Head of caudate nucleus (tissue), 42 donors: ENCODE data around the gene PC.
"Not testable (repeated sequence)": the region's sequence is repeated elsewhere in the genome, so short reads cannot be mapped to it uniquely, and the experiment has no call there.

Source experiments
- DNase-seq, 42 donors: peaks; one replicate each; pipeline versions ENCODE4 v3.0.0 to v3.0.0-alpha.2; 2020 to 2021; ENCODE audit warnings: mixed read lengths in 7 of 42
- intact Hi-C: fragments of 100-400 bp; cut with DNase I; formaldehyde crosslinking; loops from one replicate; pipeline ENCODE4 v1.15.0; 2022

PC gene

DNA sequence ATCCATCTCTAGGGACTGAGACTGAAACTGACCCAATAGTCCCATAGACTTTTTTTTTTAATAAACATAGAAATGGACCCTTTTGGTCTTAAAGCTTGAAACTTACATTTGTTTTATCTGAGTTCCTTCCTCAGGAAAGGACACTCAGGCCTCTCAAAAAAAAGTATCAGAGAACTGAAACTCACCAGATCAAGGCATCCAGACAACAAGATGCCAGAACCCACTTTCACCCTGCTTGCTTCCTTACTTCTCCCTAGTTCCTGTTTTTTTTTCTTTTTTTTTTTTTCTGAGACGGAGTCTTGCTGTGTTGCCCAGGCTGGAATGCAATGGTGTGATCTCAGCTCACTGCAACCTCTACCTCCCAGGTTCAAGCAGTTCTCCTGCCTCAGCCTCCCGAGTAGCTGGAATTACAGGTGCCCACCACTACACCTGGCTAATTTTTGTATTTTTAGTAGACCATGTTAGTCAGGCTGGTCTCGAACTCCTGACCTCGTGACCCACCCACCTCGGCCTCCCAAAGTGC lies 3.6 kb upstream of the PC start:
- intact Hi-C loops, DNase-seq: not testable (repeated sequence)

GRCh38 chr11:66958956-66959274 lies 732 bp upstream of the PC start:
- DNase-seq: peak in 1 of 42 donors; percentile 23
- intact Hi-C loops: loop anchor here (1.0 to 5.0 kb wide), 2 partner anchors 76 to 102 kb away; partner anchors contain the start of gene LRFN4

GRCh38 chr11:66957971-66958231 lies 282 bp downstream of the PC start:
- intact Hi-C loops: loop anchor here (1.0 to 5.0 kb wide), 2 partner anchors 75 to 101 kb away; partner anchors contain the start of gene LRFN4
- DNase-seq: peak in 2 of 42 donors; percentile 32 to 44

- peak; percentile 28 to 91 (median 69) for DNase-seq
- intact Hi-C loops: loop anchor here (5.0 kb wide), 1 partner anchor 99 kb away; the partner anchor contains the start of gene LRFN4
Measured at GRCh38 chr11:66956689-66957290, 1.4 kb downstream of the PC start.

DNA sequence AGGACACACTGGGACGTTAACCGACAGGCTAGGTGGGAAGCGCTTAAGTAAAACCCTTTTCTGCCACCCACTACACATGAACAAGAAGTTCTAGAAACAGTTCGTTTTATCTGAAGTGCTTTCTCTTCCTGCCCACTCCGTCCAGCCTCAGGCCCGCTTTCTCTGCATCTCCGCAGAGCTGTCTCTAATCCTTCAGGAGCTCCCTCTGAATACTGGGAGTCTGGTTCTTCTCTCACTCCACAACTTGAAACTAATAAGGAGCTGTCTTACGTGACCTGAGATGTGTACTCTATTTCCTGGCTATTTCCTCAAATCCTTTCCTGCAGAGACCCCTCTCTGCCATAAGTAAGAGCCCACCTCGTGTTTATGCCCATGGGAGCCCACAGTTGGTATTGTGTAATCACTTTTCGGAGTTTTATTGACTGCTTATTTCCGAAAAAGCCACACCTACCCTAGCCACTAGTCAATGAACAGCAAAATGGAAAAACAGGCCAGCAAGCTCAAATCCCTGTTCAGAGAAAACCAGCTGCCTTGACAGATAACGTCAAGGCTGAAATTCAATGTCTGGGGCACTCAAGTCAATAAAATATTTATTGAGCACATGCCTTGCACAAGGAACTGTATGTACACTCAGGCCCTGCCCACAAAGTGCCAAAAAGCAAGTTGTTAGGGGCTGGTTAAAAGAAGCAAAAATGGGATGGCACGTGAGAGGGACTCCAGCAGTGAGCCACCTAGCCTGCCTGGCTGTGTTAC lies 4.9 kb downstream of the PC start:
- DNase-seq: no peak
- intact Hi-C loops: no loop called here

DNA sequence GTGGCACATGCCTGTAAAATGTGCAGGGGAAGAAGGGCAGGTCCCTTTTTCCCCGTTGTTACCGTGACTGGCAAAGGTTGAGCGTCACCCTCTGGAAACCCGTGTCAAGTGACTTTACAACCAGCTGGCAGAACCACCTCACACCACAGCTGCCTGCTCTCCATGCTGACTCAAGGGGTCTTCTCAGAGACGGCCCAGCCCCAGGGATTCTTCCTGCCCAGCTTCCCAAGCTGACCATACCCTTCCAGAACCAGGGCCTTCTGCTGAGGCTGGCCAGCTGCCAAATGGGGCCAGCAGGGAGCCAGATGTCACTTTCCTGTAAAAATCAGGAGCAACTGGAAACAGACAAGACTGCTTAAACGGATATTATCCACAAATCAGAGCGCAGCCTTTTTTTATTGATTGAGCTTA lies 6.3 kb downstream of the PC start:
- intact Hi-C loops: no loop called here
- peak in 4 of 42 donors; percentile 4 to 50 (median 23) for DNase-seq

DNA sequence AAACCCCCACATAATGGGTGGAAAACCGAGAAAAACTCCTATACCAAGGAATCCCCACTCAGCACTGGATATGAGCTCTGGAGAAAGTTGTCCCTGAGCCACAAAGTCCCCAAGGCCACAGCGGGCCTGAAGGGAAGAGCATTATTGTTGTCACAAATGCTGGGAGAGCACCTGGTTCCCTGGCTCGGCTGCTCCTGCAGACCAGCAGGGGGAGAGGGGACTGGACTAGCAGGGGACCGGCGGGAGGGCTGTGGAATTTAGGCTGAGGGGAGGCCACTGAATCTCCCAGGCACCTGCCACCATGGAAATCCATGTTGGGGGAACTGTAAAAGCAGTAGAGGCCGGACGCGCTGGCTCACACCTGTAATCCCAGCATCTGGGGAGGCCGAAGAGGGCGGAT lies 7.0 kb downstream of the PC start:
- no peak for DNase-seq
- intact Hi-C loops: no loop called here

- peak; percentile 33 to 91 (median 73) for DNase-seq
- intact Hi-C loops: no loop called here
Measured at GRCh38 chr11:66950112-66950535, 8.1 kb downstream of the PC start.

DNA sequence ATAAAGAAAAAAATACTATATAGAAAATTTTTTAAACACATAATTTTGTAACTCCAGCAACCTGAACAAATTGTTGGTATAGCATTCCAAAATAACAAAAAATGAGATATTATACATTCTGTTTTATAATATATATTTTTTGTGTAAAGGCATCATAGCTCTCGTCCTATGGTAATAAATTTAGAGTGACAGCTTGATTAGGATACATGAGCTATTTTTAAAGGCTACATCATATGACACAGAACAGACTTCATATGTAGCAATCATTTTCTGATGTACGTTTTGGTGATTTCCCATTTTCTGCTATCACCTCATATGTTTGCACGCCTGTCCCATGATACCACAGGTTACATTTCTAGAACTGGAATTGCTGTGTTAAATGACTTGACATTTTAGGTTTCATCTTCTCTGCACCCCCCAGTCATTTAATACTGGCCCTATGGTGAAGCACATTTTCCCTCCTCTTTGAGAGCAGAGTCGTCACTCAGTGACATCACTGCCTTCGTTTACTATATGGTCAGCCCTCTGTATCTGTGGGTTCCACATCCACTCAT lies 19.5 kb downstream of the PC start:
- no peak for DNase-seq
- intact Hi-C loops: no loop called here

DNA sequence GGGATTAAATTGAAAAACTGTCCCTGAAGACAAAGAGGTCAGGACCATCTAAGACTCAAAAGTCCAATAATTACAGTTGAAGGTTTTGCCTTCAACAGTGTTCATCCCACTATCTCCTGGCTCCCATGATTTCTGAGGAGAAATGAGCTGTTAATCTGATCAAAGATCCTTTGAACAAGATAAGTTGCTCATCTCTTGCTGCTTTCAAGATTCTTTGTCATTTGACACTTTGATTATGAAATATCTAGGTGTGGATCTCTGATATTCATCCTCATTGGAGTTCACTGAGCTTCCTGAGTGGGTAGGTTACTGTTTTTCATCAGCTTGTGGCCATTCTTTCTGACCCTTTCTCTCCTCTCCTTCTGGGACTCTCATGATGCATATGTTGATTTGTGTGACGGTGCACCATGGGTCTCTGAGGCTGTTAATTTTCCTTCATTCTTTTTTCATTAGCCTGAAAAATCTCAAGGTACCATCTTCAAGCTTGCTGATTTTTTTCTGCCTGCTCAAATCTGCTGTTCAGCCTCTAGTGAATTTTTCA lies 20.9 kb downstream of the PC start:
- no peak for DNase-seq
- intact Hi-C loops: no loop called here

DNA sequence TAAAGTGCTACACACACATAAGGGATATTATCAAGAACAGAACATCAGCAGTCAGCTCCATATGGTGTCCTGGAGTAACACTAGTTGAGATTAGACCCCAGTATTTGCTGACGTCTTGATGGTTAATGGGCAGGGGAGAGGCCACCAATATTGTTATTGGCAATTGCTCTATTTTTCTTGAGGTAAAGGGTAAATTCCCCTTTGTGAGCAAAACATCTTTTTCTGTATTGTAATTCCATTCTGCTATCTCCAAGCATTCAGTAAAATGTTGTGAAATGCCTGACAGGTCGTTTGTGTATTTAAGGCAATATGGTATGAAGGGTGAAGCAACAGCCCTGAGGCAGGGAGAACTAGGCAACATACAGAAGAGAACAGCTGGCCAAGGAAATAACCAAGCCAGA lies 21.9 kb downstream of the PC start:
- intact Hi-C loops: no loop called here
- DNase-seq: no peak

- DNase-seq: no peak
- intact Hi-C loops: no loop called here
Measured at GRCh38 chr11:66934950-66935779, 23.0 kb downstream of the PC start.

- peak in 8 of 42 donors; percentile 10 to 50 (median 23) for DNase-seq
- intact Hi-C loops: no loop called here
Measured at GRCh38 chr11:66933531-66933930, 24.7 kb downstream of the PC start.

DNA sequence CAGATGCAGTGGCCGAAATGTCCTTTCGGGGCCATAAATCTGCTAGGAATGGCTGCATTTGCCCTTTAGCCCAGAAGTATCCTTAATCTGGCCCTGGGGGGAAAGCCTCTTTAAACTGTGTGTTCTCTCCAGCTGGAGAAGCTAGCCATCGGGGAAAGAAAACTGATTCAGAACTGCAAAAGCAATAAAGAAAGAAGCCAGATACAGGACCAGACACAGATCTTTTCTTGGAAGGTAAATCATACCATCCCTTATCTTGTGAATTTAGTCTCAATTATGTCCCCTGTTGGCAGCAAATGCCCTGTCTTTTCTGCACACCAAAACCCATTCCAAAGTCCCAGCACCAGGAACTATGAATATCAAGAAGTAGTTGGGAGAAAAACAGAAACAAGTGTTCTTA lies 25.6 kb downstream of the PC start:
- DNase-seq: no peak

DNA sequence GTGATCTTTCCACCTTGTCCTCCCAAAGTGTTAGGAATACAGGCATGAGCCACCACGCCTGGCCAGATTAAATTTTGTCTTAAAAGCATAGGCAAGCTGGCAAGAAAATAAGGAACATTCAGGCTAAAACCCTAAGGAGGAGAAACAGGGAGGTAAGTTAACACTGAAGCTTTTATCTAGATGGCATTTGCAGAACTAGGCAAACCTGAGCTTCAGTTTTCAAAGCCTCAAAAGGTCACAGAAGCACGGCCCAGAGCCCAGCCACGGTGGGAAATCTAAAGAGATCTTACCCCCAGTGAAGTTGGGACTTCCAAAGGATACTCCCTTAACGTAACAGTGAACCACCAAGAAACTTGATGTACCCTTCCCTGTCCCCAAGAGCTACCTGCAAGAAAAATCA lies 28.4 kb downstream of the PC start:
- DNase-seq: no peak
- intact Hi-C loops: no loop called here

More for the DNA sequence above, 25.6 kb downstream of the PC start:
- intact Hi-C loops: no loop called here

DNA sequence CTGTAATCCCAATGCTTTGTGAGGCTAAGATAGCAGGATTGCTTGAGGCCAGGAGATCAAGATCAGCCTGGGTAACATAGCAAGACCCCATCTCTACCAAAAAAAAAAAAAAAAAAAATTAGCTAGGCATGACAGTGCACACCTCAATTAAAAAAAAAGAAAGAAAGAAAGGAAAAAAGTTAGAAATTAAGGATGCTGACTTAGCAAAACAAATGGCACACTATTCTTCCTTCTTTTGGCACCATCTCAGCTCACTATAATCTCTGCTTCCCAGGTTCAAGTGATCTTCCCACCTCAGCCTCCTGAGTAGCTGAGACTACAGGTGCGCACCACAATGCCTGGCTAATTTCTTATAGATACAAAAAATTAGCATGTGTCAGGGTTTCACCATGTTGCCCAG lies 33.9 kb downstream of the PC start:
- intact Hi-C loops: no loop called here
- no peak for DNase-seq

DNA sequence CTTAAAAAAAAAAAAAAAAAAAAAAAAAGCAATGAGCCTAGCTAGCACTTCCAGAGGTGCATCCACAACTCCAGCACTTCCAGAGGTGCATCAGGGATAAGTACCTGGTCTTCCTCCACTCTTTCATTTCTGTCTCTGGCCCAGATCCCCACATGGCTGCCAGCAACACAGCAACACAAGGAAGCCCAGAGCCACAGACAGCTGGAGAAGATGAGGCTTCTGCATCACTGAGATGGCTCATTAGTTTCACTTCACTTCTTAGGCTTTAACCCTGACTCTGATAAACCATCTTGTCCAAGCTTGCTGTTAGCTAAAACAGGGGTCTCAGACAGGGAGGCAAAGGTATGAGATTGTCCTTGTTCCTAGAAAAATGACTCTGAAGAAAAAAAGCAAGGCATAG lies 35.6 kb downstream of the PC start:
- intact Hi-C loops: no loop called here
- peak in 1 of 42 donors; percentile 16 for DNase-seq

DNA sequence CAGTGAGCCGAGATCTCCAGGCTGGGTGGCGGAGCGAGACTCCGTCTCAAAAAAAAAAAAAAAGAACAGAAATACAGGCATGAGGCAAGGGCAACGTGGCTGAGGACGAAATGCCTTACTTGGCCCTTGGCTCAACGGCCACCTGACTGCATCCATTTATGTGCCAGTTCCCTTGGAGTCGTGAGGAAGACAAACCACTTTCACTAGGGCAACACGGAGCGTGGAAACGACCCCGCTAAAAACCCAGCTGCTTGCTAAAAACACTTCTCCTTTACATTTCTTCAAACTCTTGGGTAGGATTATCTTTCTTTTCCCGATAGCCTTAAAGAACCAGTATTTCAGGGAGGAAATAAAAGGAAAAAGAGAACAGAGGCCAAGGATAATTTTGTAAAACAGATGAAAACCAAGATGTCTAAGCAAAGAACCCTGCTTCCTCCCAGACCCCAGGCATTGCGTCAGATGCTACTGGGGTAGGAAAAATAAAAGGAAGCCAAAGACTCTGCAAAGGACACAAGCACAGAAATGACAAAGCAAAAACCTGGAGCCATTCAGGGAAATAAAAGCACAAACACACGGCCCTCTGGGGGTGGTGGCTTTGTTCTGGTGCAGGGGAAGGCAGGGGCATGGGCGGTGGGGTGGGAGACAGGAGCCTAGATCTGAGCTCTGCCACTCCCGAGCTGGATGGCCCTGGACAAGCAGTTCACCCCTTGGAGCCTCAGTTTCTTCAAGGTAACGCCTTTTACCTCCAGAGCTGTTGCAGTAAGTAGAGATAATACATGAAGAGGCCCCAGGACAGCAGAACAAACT lies 37.0 kb downstream of the PC start:
- DNase-seq: peak in 8 of 42 donors; percentile 30 to 52 (median 39)
- intact Hi-C loops: no loop called here
